SK-N-DZ (cell line): ENCODE results near the gene MAP1LC3B.

Experiments
- DNase-seq: peaks from one replicate; pipeline ENCODE4 v3.0.0-alpha.2; 2015; ENCODE audit warnings: low spot score

Gene MAP1LC3B

GRCh38 chr16:87453326-87453725, 61.2 kb downstream of the MAP1LC3B start:
- DNase-seq = no peak
